HG03139 (cell line): ENCODE data around the gene SPAM1.
"Not testable (repeated sequence)": the region's sequence is repeated elsewhere in the genome, so short reads cannot be mapped to it uniquely, and the experiment has no call there.

Experiments
- ATAC-seq: cut with Tn5 transposase; IDR thresholded peaks from one replicate; pipeline ENCODE4 v1.9.1; 2021; ENCODE audit not compliant: unreplicated experiment

Gene SPAM1

GRCh38 chr7:123948136-123948535 is 23.1 kb downstream of the SPAM1 start:
- no peak for ATAC-seq

- ATAC-seq: no peak
Observed at GRCh38 chr7:123958186-123958703, 33.2 kb downstream of the SPAM1 start.

- no peak for ATAC-seq
Observed at GRCh38 chr7:123961771-123962170, 36.7 kb downstream of the SPAM1 start.

GRCh38 chr7:123966936-123967335 is 41.9 kb downstream of the SPAM1 start:
- no peak for ATAC-seq

GRCh38 chr7:123972045-123972444 is 47.0 kb downstream of the SPAM1 start:
- ATAC-seq: no peak

GRCh38 chr7:123972831-123973230 is 47.8 kb downstream of the SPAM1 start:
- ATAC-seq: no peak

- no peak for ATAC-seq
Observed at GRCh38 chr7:123974326-123974908, 49.4 kb downstream of the SPAM1 start.

GRCh38 chr7:123975084-123975483 is 50.0 kb downstream of the SPAM1 start:
- no peak for ATAC-seq

GRCh38 chr7:123977081-123977480 is 52.0 kb downstream of the SPAM1 start:
- no peak for ATAC-seq

- ATAC-seq: no peak
Observed at GRCh38 chr7:123979876-123980275, 54.8 kb downstream of the SPAM1 start.

- no peak for ATAC-seq
Observed at GRCh38 chr7:123987445-123987844, 62.4 kb downstream of the SPAM1 start.

- ATAC-seq: no peak
Observed at GRCh38 chr7:123992913-123993518, 68.0 kb downstream of the SPAM1 start.

- ATAC-seq: no peak
Observed at GRCh38 chr7:123993996-123994395, 69.0 kb downstream of the SPAM1 start.

GRCh38 chr7:123994449-123994848 is 69.4 kb downstream of the SPAM1 start:
- no peak for ATAC-seq

GRCh38 chr7:123995617-123996326 is 70.7 kb downstream of the SPAM1 start:
- ATAC-seq: no peak

- no peak for ATAC-seq
Observed at GRCh38 chr7:123996327-123996625, 71.2 kb downstream of the SPAM1 start.

GRCh38 chr7:123998921-123999320 is 73.9 kb downstream of the SPAM1 start:
- ATAC-seq: no peak

- ATAC-seq: no peak
Observed at GRCh38 chr7:123999703-124000102, 74.7 kb downstream of the SPAM1 start.

- ATAC-seq: not testable (repeated sequence)
Observed at GRCh38 chr7:124008296-124008695, 83.3 kb downstream of the SPAM1 start.

GRCh38 chr7:124009321-124009720 is 84.3 kb downstream of the SPAM1 start:
- ATAC-seq: no peak
